Body of pancreas (tissue), 4 donors: ENCODE results near the gene PGM2. TPM values are rescaled to one million over a fixed set of nuclear protein-coding genes. Genes with fewer than 3 reads are reported as not detected.

Experiments used
- ATAC-seq: fragments of 150-250 bp; one replicate; pipeline ENCODE4 v1.9.1; 2016
- DNase-seq, 4 donors: peaks; one replicate each; pipeline ENCODE4 v3.0.0-alpha.2; 2019
- H3K27ac ChIP-seq, 4 donors: fragments of 200-600 bp; sonication (generic); 1 replicate in 3 of 4; 2 replicates in 1 of 4; pipeline versions ENCODE4 v1.5.1 to v1.6.1; 2016 to 2019; ENCODE audit warnings: mild to moderate bottlenecking in 1 of 4, mixed read lengths in 1 of 4, moderate library complexity in 1 of 4
- H3K27me3 ChIP-seq, 2 donors: fragments of 200-600 bp; sonication (generic); one replicate each; pipeline ENCODE4 v1.6.0; 2016; ENCODE audit warnings: mild to moderate bottlenecking in 1 of 2
- H3K36me3 ChIP-seq, 2 donors: fragments of 200-600 bp; sonication (generic); replicated peaks in 1 of 2; 2 replicates each; pipeline ENCODE4 v1.5.1; 2016; ENCODE audit warnings: low read depth in 2 of 2; ENCODE audit not compliant: insufficient read depth in 1 of 2
- H3K4me1 ChIP-seq: fragments of 200-600 bp; sonication (generic); one replicate; pipeline ENCODE4 v1.6.0; 2016
- H3K4me3 ChIP-seq, 2 donors: fragments of 200-600 bp; sonication (generic); 1 replicate in 1 of 2; 2 replicates in 1 of 2; pipeline ENCODE4 v1.5.1; 2016 to 2019
- H3K9me3 ChIP-seq, 3 donors: fragments of 200-600 bp; sonication (generic); 1 replicate in 2 of 3; 2 replicates in 1 of 3; pipeline ENCODE4 v1.5.1; 2016
- CTCF ChIP-seq, 7 experiments: fragments of 450-650 bp in 4 of 7; fragments of 200-600 bp in 3 of 7; sonication (generic) in 3 of 7; IDR thresholded peaks; one replicate each; pipeline ENCODE4 v1.5.1; 2016 to 2019; ENCODE audit warnings: antibody characterized with exemption in 7 of 7
- POLR2A ChIP-seq, 3 donors: fragments of 450-650 bp; IDR thresholded peaks; one replicate each; pipeline ENCODE4 v1.6.1; 2016; ENCODE audit warnings: antibody characterized with exemption in 3 of 3, mild to moderate bottlenecking in 2 of 3
- WGBS, 2 donors: methylation state at CpG; one replicate each; pipeline ENCODE4 v1.1.5; 2017; 5-methylcytosine and 5-hydroxymethylcytosine counted together
- intact Hi-C: fragments of 100-400 bp; cut with DNase I; formaldehyde crosslinking; loops from one replicate; pipeline ENCODE4 v1.15.1; 2023
- total RNA-seq, 2 donors: library from RNA; depleted of rRNA; stranded (reverse); fragments of >200 nt; gene quantifications; one replicate each; pipeline ENCODE4 v1.1.0, GENCODE V29; 2016

PGM2 gene
- total RNA-seq, 2 donors from 2014 or later = 6.0 to 39.2 TPM

DNA sequence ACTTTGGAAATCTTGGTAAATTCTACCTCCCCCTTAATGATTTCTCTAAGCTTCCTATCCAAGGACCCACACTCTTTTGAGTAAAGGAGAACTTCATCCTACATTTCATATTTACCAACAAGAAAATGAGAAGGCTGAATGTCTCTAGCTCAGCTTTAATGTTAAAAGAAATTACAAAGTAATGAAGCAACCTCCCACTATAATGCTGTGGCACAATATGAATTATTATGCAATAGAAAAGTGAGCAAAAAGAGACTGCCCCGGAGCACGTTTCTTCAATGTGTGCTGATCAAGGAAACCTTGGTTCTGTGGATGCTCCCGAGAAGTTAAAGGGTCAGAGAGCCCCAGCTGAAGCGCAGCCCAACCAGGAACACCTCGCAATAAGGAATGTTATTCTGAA lies 55.3 kb downstream of the PGM2 start:
- peaks cover 0 to 7% of the 10 kb centered on the region in 2 donors for H3K27me3 ChIP-seq
- no peaks in the 10 kb centered on the region for H3K36me3 ChIP-seq
- no peak overlapping the region for H3K4me3 ChIP-seq
- no peaks in the 10 kb centered on the region for H3K9me3 ChIP-seq
- no peak for ATAC-seq
- intact Hi-C loops = no loop called here
- TF ChIP-seq CTCF (IDR thresholded peaks at IDR 0.05) = no peak
- TF ChIP-seq POLR2A (IDR thresholded peaks at IDR 0.05) = no peak
- peaks cover 11% of the 10 kb centered on the region for H3K4me1 ChIP-seq
- H3K27ac ChIP-seq = no peak overlapping the region
- WGBS, 2 donors = 73 to 78% methylated on average over 5 of the region's 5 CpGs
- DNase-seq = no peak

- Histone ChIP-seq H3K36me3 (no peaks in the 10 kb centered on the region), H3K4me3 (no peak overlapping the region), H3K27ac (no peak overlapping the region), H3K4me1 (peaks cover 11% of the 10 kb centered on the region), H3K9me3 (no peaks in the 10 kb centered on the region), H3K27me3 (peaks cover 0 to 9% of the 10 kb centered on the region in 2 donors)
- TF ChIP-seq CTCF (IDR thresholded peaks at IDR 0.05) (no peak), POLR2A (IDR thresholded peaks at IDR 0.05) (no peak)
- intact Hi-C loops = no loop called here
- DNase-seq (no peak), ATAC-seq (no peak)
- 40 to 42% methylated on average over 4 of the region's 4 CpGs for WGBS, 2 donors
These were observed 56.3 kb downstream of the PGM2 start for GRCh38 chr4:37882665-37883296.

GRCh38 chr4:37884855-37885487 lies 58.5 kb downstream of the PGM2 start:
- Histone ChIP-seq H3K36me3 (no peaks in the 10 kb centered on the region), H3K27ac (no peak overlapping the region), H3K4me1 (peaks cover 14% of the 10 kb centered on the region), H3K9me3 (no peaks in the 10 kb centered on the region), H3K27me3 (peaks cover 0 to 10% of the 10 kb centered on the region in 2 donors), H3K4me3 (no peak overlapping the region)
- ATAC-seq (no peak), DNase-seq (no peak)
- TF ChIP-seq CTCF (IDR thresholded peaks at IDR 0.05) = no peak
- no peak for TF ChIP-seq POLR2A (IDR thresholded peaks at IDR 0.05)
- intact Hi-C loops = no loop called here
- WGBS, 2 donors = 60 to 68% methylated on average over 3 of the region's 3 CpGs

- ATAC-seq (peak; percentile 38), DNase-seq (peak in 1 of 4 donors; percentile 29)
- Histone ChIP-seq H3K36me3 (no peaks in the 10 kb centered on the region), H3K4me3 (no peak overlapping the region), H3K4me1 (peaks cover 20% of the 10 kb centered on the region), H3K27me3 (peaks cover 0 to 10% of the 10 kb centered on the region in 2 donors), H3K27ac (no peak overlapping the region), H3K9me3 (no peaks in the 10 kb centered on the region)
- 7 to 20% methylated on average over 8 of the region's 8 CpGs for WGBS, 2 donors
- no peak for TF ChIP-seq CTCF (IDR thresholded peaks at IDR 0.05)
- no peak for TF ChIP-seq POLR2A (IDR thresholded peaks at IDR 0.05)
- intact Hi-C loops = no loop called here
These were observed 59.0 kb downstream of the PGM2 start for GRCh38 chr4:37885496-37885895.
